ENCODE data around the gene SRM.
"Not testable (repeated sequence)": the region's sequence is repeated elsewhere in the genome, so short reads cannot be mapped to it uniquely, and the experiment has no call there.

Gene SRM

GRCh38 chr1:11059968-11060830, at the start of gene SRM:
Gene SRM (minus strand): TSS chr1:11060018. CDS start chr1:11059943, 75 bp downstream.
- DNase-seq (ENCODE audit: low read depth), result peak; percentile 89

DNA sequence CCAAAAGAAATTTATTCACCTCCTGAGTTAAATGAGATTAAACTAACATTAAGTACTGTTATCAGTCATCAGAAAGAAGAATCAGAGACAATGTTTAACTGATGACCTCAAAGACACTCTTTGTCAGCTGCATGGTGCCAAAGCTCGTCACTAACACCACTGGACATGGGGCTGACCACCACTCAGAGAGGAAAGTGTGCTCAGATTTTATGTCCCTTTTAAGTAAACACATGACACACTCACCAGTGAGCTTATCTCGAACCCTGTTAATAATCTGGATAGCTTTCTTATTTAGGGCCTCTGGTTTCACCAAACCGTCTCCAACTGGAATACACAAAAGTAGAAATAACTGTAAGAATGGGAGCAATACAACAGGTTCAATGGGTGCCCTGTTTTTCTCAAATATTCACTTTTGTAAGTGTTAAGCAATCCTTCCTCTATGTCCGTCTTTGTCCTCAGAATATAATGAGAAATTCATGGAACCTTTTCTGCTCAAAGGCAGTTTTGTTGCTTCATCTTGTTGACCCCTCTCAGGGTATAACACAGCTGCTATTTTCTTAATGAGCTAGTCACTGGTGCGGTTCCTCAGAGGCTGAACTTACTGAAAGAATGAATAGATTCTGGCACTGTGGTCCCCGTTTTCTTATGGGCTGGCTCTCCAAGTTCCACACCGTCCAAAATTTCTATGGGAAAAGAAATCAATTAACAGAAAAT, 49.4 kb upstream of the SRM start:
- DNase-seq (ENCODE audit: low read depth), result no peak

- no peak for DNase-seq (ENCODE audit: low read depth)
These were observed 47.8 kb upstream of the SRM start for GRCh38 chr1:11107599-11107998.

GRCh38 chr1:11105586-11105985, 45.8 kb upstream of the SRM start:
- no peak for DNase-seq (ENCODE audit: low read depth)

GRCh38 chr1:11101347-11101746, 41.5 kb upstream of the SRM start:
- no peak for DNase-seq (ENCODE audit: low read depth)

DNA sequence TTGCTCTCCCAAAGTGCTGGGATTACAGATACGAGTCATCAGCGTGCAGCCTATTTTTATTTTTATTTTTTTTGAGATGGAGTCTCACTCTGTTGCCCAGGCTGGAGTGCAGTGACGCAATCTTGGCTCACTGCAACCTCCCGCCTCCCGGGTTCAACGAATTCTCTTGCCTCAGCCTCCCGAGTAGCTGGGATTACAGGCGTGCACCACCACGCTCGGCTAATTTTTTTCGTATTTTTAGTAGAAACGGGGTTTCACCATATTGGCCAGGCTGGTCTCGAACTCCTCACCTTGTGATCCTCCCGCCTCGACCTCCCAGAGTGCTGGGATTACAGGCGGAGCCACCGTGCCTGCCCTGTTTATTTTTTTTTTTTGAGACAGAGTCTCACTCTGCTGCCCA, 41.0 kb upstream of the SRM start:
- not testable (repeated sequence) for DNase-seq (ENCODE audit: low read depth)

DNA sequence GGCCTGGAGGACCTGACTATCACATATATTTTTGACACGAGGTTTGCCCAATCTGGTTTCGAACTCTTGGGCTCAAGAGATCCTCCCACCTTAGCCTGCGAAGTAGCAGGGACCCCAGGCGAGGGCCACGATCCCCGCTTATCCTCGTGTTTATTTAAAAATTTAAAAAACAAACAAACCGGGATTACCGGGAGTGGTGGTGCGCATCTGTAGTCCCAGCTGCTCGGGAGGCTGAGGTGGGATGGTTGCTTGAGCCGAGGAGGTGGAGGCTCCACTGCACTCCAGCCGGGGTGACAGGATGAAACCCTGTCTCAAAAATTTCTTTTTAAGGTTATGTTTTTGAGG, 40.3 kb upstream of the SRM start:
- DNase-seq (ENCODE audit: low read depth), result no peak

DNA sequence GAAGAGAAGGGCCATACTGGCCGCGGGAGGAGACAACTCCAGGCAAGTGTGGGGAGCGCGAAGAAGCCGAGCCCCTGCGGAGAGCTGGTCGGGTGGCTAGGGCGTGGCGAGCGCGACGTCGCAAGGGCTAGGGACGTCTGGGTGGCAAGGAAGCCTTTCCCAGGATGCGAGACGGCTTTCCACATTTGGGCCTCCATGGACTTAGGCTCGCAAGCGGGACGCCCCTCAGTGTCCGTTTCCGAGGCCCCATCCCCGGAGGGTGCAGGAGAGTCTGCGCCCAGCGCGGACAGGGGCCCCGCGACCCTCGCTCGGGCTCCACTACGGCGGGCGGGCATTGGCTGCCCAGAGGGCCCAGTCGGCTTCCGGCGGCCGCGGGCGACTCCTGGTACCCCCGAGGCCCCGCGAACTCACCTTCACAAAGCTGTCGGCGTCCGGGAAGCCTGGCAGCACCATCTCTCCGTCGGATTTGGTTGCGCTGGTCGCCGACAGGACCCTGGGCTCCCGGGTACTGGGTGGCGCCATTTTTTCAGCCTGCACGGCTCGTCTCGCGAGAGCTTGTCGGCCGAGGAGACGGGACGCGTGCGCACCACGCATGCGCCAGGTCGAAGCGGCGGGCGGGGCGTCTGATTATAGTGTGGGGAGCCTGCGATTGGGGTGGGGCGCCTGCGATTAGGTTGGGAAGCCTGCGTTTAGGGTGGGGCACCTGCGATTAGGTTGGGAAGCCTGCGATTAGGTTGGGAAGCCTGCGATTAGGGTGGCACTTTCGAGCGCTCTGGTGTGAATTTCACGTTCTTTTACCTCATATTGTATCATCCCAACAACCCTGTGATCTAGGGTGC, 39.7 kb upstream of the SRM start, which contains the start of gene EXOSC10:
Gene EXOSC10 (minus strand): TSS at position 560 of the 839 bp plus-strand sequence. CDS start 38 bp downstream, at position 522.
- peak; percentile 80 for DNase-seq (ENCODE audit: low read depth)

- no peak for DNase-seq (ENCODE audit: low read depth)
These were observed 39.1 kb upstream of the SRM start for GRCh38 chr1:11098931-11099309.

GRCh38 chr1:11083784-11084183, 24.0 kb upstream of the SRM start:
- DNase-seq (ENCODE audit: low read depth), result not testable (repeated sequence)

DNA sequence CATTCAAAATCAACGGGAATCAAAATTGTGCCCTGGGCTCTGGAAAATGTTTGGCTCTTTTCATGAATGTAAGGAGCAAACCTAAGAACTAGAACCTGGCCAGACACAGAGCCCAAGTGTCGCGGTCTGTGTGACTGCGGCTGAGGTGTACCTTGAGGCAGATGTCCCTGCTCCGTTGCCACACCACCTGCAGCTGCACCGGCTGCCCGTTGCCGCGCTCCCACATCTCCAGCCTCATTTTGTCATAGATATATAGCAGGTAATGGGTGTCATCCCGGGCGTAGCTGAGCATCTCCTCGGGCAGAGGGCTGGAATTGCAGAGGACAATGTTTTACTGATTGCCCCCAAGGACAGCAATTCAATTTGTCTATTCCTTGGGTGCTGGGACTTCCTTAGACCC, 21.1 kb upstream of the SRM start:
- DNase-seq (ENCODE audit: low read depth), result no peak

DNA sequence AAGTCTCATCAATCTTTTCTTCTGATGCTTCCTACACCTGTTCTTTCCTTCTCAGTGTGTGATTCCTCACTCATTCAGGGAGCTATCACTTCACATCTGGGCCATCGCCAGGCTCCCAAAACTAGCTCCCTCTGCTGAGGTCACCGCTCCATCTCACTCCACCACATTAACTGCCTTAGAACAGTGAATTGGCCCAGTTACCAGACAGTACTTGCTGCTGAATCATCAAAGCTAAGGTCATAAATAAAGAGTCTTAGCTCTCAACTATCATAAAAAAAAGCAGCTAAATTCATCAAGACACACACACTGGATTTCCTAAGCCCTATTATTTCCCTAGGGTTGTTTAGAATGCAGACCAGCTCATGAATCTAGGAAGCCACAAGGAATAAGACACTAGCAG, 18.8 kb upstream of the SRM start:
- peak; percentile 33 for DNase-seq (ENCODE audit: low read depth)

- DNase-seq (ENCODE audit: low read depth), result not testable (repeated sequence)
These were observed 13.6 kb upstream of the SRM start for GRCh38 chr1:11073398-11073797.

GRCh38 chr1:11072216-11072917, 12.5 kb upstream of the SRM start:
- no peak for DNase-seq (ENCODE audit: low read depth)

GRCh38 chr1:11071463-11072215, 11.8 kb upstream of the SRM start:
- no peak for DNase-seq (ENCODE audit: low read depth)

- DNase-seq (ENCODE audit: low read depth), result no peak
These were observed 11.1 kb upstream of the SRM start for GRCh38 chr1:11070876-11071275.

DNA sequence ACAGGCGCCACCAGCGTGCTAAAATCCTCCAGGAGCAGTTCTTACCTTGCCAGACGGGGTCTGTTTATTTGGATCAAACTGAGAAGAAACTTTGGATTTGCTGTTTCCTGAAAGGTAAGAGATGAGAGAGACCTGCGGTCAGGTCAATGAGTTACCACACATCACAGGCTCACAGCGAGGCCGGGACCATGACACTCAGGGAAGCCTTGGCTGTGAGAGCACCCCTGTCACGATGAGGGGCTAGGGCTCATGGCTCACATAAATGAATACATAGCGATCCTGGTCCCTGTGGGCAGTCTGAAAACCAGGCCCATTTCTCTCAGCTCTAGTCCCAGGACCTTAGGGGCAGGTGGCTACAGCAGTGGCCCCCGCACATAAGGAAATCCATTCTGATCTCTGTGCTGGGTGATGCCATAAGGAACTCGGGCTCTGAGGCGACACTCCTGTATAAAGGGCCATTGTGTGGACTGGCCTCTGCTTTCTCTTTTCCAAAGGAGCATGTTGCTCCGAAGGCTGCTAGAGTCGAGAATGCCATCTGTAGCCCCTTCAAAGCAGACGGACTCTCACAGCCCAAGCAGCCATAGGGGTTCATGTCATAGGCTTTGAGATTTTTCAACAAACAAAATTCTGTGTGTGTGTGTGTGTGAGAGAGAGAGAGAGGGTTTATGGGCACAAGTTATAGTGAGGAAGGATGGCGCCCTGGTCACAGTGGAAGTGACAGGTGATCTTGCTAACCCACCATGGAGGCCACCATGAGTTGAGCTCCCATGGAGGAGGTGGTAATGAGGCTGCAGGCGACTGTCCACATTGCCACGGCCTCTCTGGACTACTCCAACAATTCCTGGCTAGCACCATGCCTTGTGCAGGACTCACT, 9.0 kb upstream of the SRM start:
- no peak for DNase-seq (ENCODE audit: low read depth)

DNA sequence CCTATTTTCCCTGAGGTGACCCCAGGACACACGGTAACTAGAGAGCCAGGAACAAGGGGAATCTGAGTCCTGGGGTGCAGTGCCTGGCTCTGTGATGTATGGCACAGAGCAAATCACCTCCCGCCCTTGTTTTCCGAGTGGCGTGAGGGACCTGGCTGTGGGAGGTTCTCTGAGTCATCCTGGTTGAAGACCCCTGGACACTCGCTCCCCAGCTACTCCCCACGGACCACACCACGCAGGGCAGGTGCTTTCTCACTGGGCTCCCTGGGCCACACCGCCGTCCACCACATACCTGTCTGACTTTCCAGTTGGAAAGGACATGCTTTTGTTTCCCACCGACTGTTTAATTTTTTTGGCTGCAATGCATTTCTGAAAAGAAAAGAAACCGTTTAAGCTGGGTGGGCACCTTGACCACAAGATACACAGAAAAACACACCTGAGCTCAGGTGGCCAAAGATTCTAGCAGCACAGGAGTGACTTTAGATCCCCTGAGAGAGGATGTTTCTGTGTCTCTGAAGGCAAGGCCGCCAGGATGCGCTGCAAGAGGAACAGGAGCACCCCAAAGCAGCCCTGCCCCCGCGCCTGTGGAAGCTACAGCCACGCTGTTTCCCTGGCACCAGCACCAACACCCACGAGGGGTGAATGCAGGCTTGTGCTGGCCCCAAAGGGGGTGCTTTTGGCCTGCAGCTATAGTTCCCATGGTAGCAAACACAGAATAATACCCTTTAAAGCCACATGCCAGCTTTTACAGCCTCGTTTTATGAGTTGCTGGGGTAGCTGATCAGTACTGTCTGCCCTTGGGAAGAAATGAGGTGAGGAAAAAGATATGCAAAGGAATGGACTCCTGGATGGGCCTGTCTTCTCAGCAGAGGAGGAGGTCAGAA, 8.1 kb upstream of the SRM start:
- no peak for DNase-seq (ENCODE audit: low read depth)

DNA sequence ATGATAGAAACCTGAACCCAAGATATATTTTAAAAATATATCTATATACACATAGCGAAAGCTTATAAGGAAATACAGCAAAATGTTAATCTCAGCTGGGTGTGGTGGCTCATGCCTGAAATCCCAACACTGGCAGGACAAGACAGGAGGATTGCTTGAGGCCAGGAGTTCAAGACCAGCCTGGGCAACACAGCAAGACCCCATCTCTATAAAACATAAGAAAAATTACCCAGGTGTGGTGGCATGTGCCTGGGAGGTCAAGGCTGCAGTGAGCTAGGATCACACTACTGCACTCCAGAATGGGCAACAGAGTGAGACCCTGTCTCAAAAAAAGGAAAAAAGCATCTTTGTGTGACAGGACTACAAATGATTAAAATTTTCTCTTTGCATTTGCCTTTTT, 6.0 kb upstream of the SRM start:
- DNase-seq (ENCODE audit: low read depth), result no peak
